TTC549 (cell line): ENCODE measurements around the gene PNMA6A.
"Not testable (repeated sequence)": the region's sequence is repeated elsewhere in the genome, so short reads cannot be mapped to it uniquely, and the experiment has no call there.

Source experiments
- FAIRE-seq: peaks from 2 replicates; lab custom pipeline; 2012; peaks lifted over from hg19 to GRCh38; lab: Jason Lieb, UNC

The PNMA6A gene

GRCh38 chrX:153071909-153072583, at the start of gene PNMA6A:
Gene PNMA6A, plus strand, starts transcription at chrX:153072454. Its CDS starts 609 bp downstream, at chrX:153073063.
- FAIRE-seq: not testable (repeated sequence)

- FAIRE-seq: not testable (repeated sequence)
Measured at GRCh38 chrX:153026501-153026900, 45.8 kb upstream of the PNMA6A start.

- not testable (repeated sequence) for FAIRE-seq
Measured at GRCh38 chrX:153028487-153028886, 43.8 kb upstream of the PNMA6A start.

- no peak for FAIRE-seq
Measured at GRCh38 chrX:153029162-153029561, 43.1 kb upstream of the PNMA6A start.

- FAIRE-seq: no peak
Measured at GRCh38 chrX:153029875-153030274, 42.4 kb upstream of the PNMA6A start.

- FAIRE-seq: no peak
Measured at GRCh38 chrX:153030801-153031200, 41.5 kb upstream of the PNMA6A start.

- no peak for FAIRE-seq
Measured at GRCh38 chrX:153032397-153033118, 39.7 kb upstream of the PNMA6A start.

GRCh38 chrX:153049093-153049492, 23.2 kb upstream of the PNMA6A start:
- no peak for FAIRE-seq

GRCh38 chrX:153052534-153052933, 19.7 kb upstream of the PNMA6A start:
- no peak for FAIRE-seq

- no peak for FAIRE-seq
Measured at GRCh38 chrX:153055871-153056749, 16.1 kb upstream of the PNMA6A start, which contains the start of gene PNMA3. Gene PNMA3, plus strand, starts transcription at chrX:153056470. Its CDS starts 586 bp downstream, at chrX:153057056.

GRCh38 chrX:153057281-153057680, 15.0 kb upstream of the PNMA6A start:
- FAIRE-seq: no peak

- no peak for FAIRE-seq
Measured at GRCh38 chrX:153059191-153060094, 12.8 kb upstream of the PNMA6A start.

GRCh38 chrX:153060095-153060445, 12.2 kb upstream of the PNMA6A start:
- FAIRE-seq: no peak

GRCh38 chrX:153061732-153062131, 10.5 kb upstream of the PNMA6A start:
- FAIRE-seq: no peak

- FAIRE-seq: no peak
Measured at GRCh38 chrX:153063315-153063714, 8.9 kb upstream of the PNMA6A start.

- FAIRE-seq: no peak
Measured at GRCh38 chrX:153064061-153064460, 8.2 kb upstream of the PNMA6A start.

- FAIRE-seq: no peak
Measured at GRCh38 chrX:153065389-153065788, 6.9 kb upstream of the PNMA6A start.

GRCh38 chrX:153066402-153066801, 5.9 kb upstream of the PNMA6A start:
- not testable (repeated sequence) for FAIRE-seq

GRCh38 chrX:153073331-153073730, 1.1 kb downstream of the PNMA6A start:
- not testable (repeated sequence) for FAIRE-seq

- FAIRE-seq: no peak
Measured at GRCh38 chrX:153074262-153074899, 2.1 kb downstream of the PNMA6A start.

- FAIRE-seq: no peak
Measured at GRCh38 chrX:153074935-153075334, 2.7 kb downstream of the PNMA6A start.
